ENCODE measurements around the gene CCNF. TPM values are rescaled to one million over a fixed set of nuclear protein-coding genes. Genes with fewer than 3 reads are reported as not detected.
A peak's percentile ranks its signal among the peaks of the same experiment; 100 is the strongest.

The CCNF gene
- total and polyA plus RNA-seq, 2 donors, result 4.0 to 22.7 TPM

DNA sequence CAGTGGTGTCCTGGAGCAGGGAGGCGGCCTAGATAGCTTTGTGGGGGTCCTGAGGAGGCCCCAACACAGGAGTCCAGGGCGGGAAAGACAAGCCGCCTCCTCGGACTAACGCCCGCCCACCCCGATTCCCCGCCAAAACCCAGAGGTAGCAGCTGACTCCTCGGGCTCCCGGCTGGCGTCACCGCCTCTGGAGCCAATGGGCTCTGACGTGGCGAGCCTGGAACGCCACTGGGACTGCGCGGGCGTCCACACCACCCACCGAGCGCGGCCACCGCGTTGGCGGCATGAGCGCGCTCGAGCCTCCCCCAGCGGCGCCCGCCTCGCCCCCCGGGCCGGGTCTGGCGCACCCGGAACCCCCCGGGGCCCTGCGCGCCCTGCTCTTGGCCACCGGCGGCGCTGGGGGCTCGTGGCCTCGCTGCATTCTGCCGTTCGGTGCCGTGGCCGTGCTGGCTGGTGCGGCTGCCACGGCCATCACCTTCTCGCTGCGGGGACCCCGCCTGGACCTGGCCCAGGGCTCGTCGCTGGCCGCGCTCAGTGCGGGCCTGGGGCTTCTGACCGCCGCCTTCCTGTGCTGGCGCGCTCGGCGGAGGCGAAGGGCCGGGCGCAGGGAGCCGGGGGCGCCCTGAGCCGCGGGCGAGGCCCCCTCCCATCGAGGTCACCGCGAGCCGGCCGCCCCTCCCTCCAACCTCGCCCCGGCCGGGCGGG, 38.4 kb downstream of the CCNF start:
- Histone ChIP-seq H3K9me3 (ENCODE audit: control insufficient read depth in 2 of 2, insufficient read depth in 1 of 2, low read length in 1 of 2) (no peaks in the 10 kb centered on the region), H3K36me3 (ENCODE audit: control insufficient read depth in 2 of 2, insufficient read depth in 2 of 2, low read length in 1 of 2) (peaks cover 0 to 2% of the 10 kb centered on the region in 2 donors), H3K27me3 (ENCODE audit: control insufficient read depth in 2 of 2, insufficient read depth in 1 of 2, low read length in 1 of 2) (peaks cover 57 to 62% of the 10 kb centered on the region in 2 donors), H3K4me3 (ENCODE audit: low read length in 2 of 2) (peak overlapping the region; percentile 18 to 39), H3K4me1 (ENCODE audit: control insufficient read depth in 2 of 2, insufficient read depth in 2 of 2, low read length in 2 of 2) (peaks cover 18 to 41% of the 10 kb centered on the region in 2 donors), H3K27ac (ENCODE audit: low read depth in 1 of 2, low read length in 1 of 2) (no peak overlapping the region)
- DNase-seq (ENCODE audit: low read depth in 6 of 9, low spot score in 9 of 9), result peak in 1 of 9 donors; percentile 29
- WGBS, result 3% methylated on average over 80 of the region's 80 CpGs

DNA sequence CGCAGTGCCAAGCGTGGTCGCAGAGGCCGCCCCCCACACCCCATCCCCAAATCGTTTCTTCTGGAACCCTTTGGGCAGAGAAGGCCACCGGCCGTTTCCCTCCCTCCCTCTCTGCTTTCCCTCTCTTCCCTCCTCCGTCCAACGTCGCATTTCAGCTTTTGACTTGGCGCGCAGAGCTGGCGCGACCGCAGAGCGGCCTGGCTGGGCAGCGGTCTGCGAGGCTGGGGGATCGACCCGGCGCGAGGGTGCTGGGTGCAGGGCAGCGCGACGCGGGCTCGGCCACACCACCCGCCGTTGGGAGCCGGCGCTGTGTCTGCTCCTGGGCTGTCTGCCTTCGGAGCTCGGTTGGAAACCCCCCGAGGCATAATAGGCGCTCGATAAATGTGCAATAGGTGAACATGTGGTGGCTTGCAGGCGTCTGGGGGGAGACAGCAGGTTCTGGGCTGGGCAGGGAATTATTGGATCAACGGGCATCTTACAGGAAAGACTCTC, 39.0 kb downstream of the CCNF start:
- peaks cover 0 to 2% of the 10 kb centered on the region in 2 donors for H3K36me3 ChIP-seq (ENCODE audit: control insufficient read depth in 2 of 2, insufficient read depth in 2 of 2, low read length in 1 of 2)
- H3K4me3 ChIP-seq (ENCODE audit: low read length in 2 of 2), result peak overlapping the region; percentile 18 to 39
- DNase-seq (ENCODE audit: low read depth in 6 of 9, low spot score in 9 of 9), result peak in 1 of 9 donors; percentile 34
- H3K27me3 ChIP-seq (ENCODE audit: control insufficient read depth in 2 of 2, insufficient read depth in 1 of 2, low read length in 1 of 2), result peaks cover 63 to 68% of the 10 kb centered on the region in 2 donors
- H3K27ac ChIP-seq (ENCODE audit: low read depth in 1 of 2, low read length in 1 of 2), result no peak overlapping the region
- WGBS, result 1% methylated on average over 38 of the region's 38 CpGs
- no peaks in the 10 kb centered on the region for H3K9me3 ChIP-seq (ENCODE audit: control insufficient read depth in 2 of 2, insufficient read depth in 1 of 2, low read length in 1 of 2)
- peaks cover 18 to 45% of the 10 kb centered on the region in 2 donors for H3K4me1 ChIP-seq (ENCODE audit: control insufficient read depth in 2 of 2, insufficient read depth in 2 of 2, low read length in 2 of 2)

GRCh38 chr16:2468725-2469398, 39.6 kb downstream of the CCNF start:
- Histone ChIP-seq H3K4me1 (ENCODE audit: control insufficient read depth in 2 of 2, insufficient read depth in 2 of 2, low read length in 2 of 2) (peaks cover 18 to 48% of the 10 kb centered on the region in 2 donors), H3K27me3 (ENCODE audit: control insufficient read depth in 2 of 2, insufficient read depth in 1 of 2, low read length in 1 of 2) (peaks cover 69 to 71% of the 10 kb centered on the region in 2 donors), H3K9me3 (ENCODE audit: control insufficient read depth in 2 of 2, insufficient read depth in 1 of 2, low read length in 1 of 2) (no peaks in the 10 kb centered on the region), H3K27ac (ENCODE audit: low read depth in 1 of 2, low read length in 1 of 2) (peak overlapping the region in 1 of 2 donors; percentile 64), H3K4me3 (ENCODE audit: low read length in 2 of 2) (no peak overlapping the region), H3K36me3 (ENCODE audit: control insufficient read depth in 2 of 2, insufficient read depth in 2 of 2, low read length in 1 of 2) (no peaks in the 10 kb centered on the region)
- 22% methylated on average over 14 of the region's 14 CpGs for WGBS
- DNase-seq (ENCODE audit: low read depth in 6 of 9, low spot score in 9 of 9), result peak in 1 of 9 donors; percentile 31

GRCh38 chr16:2469399-2470233, 40.4 kb downstream of the CCNF start:
- Histone ChIP-seq H3K4me1 (ENCODE audit: control insufficient read depth in 2 of 2, insufficient read depth in 2 of 2, low read length in 2 of 2) (peaks cover 18 to 53% of the 10 kb centered on the region in 2 donors), H3K9me3 (ENCODE audit: control insufficient read depth in 2 of 2, insufficient read depth in 1 of 2, low read length in 1 of 2) (no peaks in the 10 kb centered on the region), H3K36me3 (ENCODE audit: control insufficient read depth in 2 of 2, insufficient read depth in 2 of 2, low read length in 1 of 2) (no peaks in the 10 kb centered on the region), H3K4me3 (ENCODE audit: low read length in 2 of 2) (no peak overlapping the region), H3K27ac (ENCODE audit: low read depth in 1 of 2, low read length in 1 of 2) (peak overlapping the region in 1 of 2 donors; percentile 64), H3K27me3 (ENCODE audit: control insufficient read depth in 2 of 2, insufficient read depth in 1 of 2, low read length in 1 of 2) (peaks cover 74 to 78% of the 10 kb centered on the region in 2 donors)
- no peak for DNase-seq (ENCODE audit: low read depth in 6 of 9, low spot score in 9 of 9)
- 71% methylated on average over 16 of the region's 16 CpGs for WGBS

DNA sequence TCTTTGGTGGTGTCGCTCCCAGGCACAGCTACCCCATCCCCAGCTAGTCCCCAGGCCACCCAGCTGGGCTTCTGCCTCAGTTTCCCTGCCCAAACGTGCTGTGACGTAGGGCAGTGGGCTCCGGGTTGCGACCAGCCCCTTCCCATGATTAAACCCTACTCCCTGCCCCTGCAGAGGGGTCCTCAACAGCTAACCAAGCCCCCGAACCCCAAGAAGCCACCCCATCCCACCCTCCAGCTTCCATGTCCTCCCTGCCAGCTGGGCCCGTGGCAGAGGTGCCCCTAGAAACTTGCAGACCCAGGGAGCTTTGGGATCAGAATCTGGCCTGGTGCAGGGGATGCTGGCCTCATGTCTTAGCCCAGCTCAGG, 41.0 kb downstream of the CCNF start:
- 89% methylated on average over 7 of the region's 7 CpGs for WGBS

DNA sequence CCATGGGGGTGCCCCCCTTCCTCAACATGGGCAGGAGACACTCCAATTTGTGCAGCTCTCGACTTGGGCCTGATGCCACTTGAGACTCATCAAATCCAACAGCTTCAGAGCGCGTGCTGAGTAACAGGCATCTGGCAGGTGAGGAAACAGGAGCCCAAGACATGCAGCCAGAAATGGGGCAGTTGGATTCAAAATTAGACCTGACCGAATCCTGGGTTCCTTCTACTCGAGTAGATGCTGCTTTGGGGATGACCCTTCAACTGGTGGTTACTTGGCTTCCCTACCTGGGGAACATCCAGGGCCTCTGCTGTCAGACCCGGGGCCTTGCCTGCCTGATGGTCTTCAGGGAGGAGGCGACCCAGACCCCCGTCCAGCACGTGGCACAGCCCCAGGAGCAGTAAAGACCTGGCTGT, 41.4 kb downstream of the CCNF start:
- peak in 1 of 9 donors; percentile 24 for DNase-seq (ENCODE audit: low read depth in 6 of 9, low spot score in 9 of 9)
- Histone ChIP-seq H3K27ac (ENCODE audit: low read depth in 1 of 2, low read length in 1 of 2) (peak overlapping the region in 1 of 2 donors; percentile 8), H3K4me1 (ENCODE audit: control insufficient read depth in 2 of 2, insufficient read depth in 2 of 2, low read length in 2 of 2) (peaks cover 19 to 56% of the 10 kb centered on the region in 2 donors), H3K4me3 (ENCODE audit: low read length in 2 of 2) (peak overlapping the region in 1 of 2 donors; percentile 19), H3K9me3 (ENCODE audit: control insufficient read depth in 2 of 2, insufficient read depth in 1 of 2, low read length in 1 of 2) (no peaks in the 10 kb centered on the region), H3K27me3 (ENCODE audit: control insufficient read depth in 2 of 2, insufficient read depth in 1 of 2, low read length in 1 of 2) (peaks cover 80 to 82% of the 10 kb centered on the region in 2 donors), H3K36me3 (ENCODE audit: control insufficient read depth in 2 of 2, insufficient read depth in 2 of 2, low read length in 1 of 2) (no peaks in the 10 kb centered on the region)
- WGBS, result 54% methylated on average over 9 of the region's 9 CpGs

More for the DNA sequence above, 41.0 kb downstream of the CCNF start:
- Histone ChIP-seq H3K4me1 (ENCODE audit: control insufficient read depth in 2 of 2, insufficient read depth in 2 of 2, low read length in 2 of 2) (peaks cover 18 to 54% of the 10 kb centered on the region in 2 donors), H3K4me3 (ENCODE audit: low read length in 2 of 2) (no peak overlapping the region), H3K9me3 (ENCODE audit: control insufficient read depth in 2 of 2, insufficient read depth in 1 of 2, low read length in 1 of 2) (no peaks in the 10 kb centered on the region), H3K27ac (ENCODE audit: low read depth in 1 of 2, low read length in 1 of 2) (no peak overlapping the region), H3K27me3 (ENCODE audit: control insufficient read depth in 2 of 2, insufficient read depth in 1 of 2, low read length in 1 of 2) (peaks cover 76 to 80% of the 10 kb centered on the region in 2 donors), H3K36me3 (ENCODE audit: control insufficient read depth in 2 of 2, insufficient read depth in 2 of 2, low read length in 1 of 2) (no peaks in the 10 kb centered on the region)
- DNase-seq (ENCODE audit: low read depth in 6 of 9, low spot score in 9 of 9), result no peak

DNA sequence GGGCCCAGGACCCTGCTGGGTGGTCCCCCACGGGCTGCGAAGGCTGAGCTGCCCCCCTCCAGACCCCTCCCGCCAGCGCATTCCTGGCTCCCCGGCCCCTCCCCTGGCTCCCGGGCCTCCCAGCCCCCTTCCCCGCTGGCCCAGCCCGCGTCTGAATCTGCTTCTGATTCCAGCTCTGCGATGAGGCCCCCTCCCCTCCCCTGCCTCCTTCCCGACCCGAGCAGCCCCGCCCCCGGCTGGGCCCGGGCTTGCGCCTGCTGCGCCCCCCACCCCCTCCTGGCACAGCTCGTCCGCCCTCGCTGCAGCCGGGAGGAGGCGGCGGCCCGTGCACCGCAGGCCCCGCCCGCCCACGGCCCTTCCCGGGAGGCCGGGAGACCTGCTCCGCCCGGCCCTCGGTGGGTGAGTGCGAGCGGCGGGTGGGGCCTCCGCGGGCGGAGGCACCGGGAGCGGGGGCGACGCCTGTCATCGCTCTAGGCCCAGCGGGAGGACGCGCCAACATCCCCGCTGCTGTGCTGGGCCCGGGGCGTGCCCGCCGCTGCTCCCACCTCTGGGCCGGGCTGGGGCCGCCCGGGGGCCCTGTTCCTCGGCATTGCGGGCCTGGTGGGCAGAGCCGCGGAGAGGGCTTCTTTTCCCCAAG, 41.9 kb downstream of the CCNF start, which contains the start of gene NTN3:
Gene NTN3, plus strand, starts transcription at position 282 of the 637 bp plus-strand sequence. CDS start 405 bp downstream, outside the sequence.
- Histone ChIP-seq H3K27ac (ENCODE audit: low read depth in 1 of 2, low read length in 1 of 2) (peak within 1 kb of the TSS in 1 of 2 donors; percentile 8), H3K36me3 (ENCODE audit: control insufficient read depth in 2 of 2, insufficient read depth in 2 of 2, low read length in 1 of 2) (no peaks in the 10 kb centered on the region), H3K27me3 (ENCODE audit: control insufficient read depth in 2 of 2, insufficient read depth in 1 of 2, low read length in 1 of 2) (peaks cover 85 to 87% of the 10 kb centered on the region in 2 donors), H3K9me3 (ENCODE audit: control insufficient read depth in 2 of 2, insufficient read depth in 1 of 2, low read length in 1 of 2) (no peaks in the 10 kb centered on the region), H3K4me1 (ENCODE audit: control insufficient read depth in 2 of 2, insufficient read depth in 2 of 2, low read length in 2 of 2) (peaks cover 23 to 61% of the 10 kb centered on the region in 2 donors), H3K4me3 (ENCODE audit: low read length in 2 of 2) (peak within 1 kb of the TSS in 1 of 2 donors; percentile 19)
- DNase-seq (ENCODE audit: low read depth in 6 of 9, low spot score in 9 of 9), result peak in 1 of 9 donors; percentile 26
- 2% methylated on average over 59 of the region's 59 CpGs for WGBS
